Measurements from ENCODE around the gene MYH14.

- TF ChIP-seq TEAD4 (IDR thresholded peaks at IDR 0.05; ENCODE audit: borderline replicate concordance, insufficient read depth) (no peak), CTCF (IDR thresholded peaks at IDR 0.05) (no peak), JUND (IDR thresholded peaks at IDR 0.05) (no peak), MAX (IDR thresholded peaks at IDR 0.05; ENCODE audit: low read depth) (no peak), REST (IDR thresholded peaks at IDR 0.05; ENCODE audit: low read depth, low read length) (no peak), SMC3 (IDR thresholded peaks at IDR 0.05; ENCODE audit: low read depth, low read length) (no peak), RFX5 (IDR thresholded peaks at IDR 0.05; ENCODE audit: low read length) (no peak)
These were observed 122.8 kb downstream of the MYH14 start for GRCh38 chr19:50326101-50326664.

Data from SK-N-SH (cell line).